HG03565 (cell line): ENCODE measurements around the gene TCFL5.

Source experiments
- ATAC-seq: cut with Tn5 transposase; IDR thresholded peaks from one replicate; pipeline ENCODE4 v1.9.1; 2021; ENCODE audit warnings: mild to moderate bottlenecking, moderate library complexity; ENCODE audit not compliant: unreplicated experiment

Gene TCFL5

DNA sequence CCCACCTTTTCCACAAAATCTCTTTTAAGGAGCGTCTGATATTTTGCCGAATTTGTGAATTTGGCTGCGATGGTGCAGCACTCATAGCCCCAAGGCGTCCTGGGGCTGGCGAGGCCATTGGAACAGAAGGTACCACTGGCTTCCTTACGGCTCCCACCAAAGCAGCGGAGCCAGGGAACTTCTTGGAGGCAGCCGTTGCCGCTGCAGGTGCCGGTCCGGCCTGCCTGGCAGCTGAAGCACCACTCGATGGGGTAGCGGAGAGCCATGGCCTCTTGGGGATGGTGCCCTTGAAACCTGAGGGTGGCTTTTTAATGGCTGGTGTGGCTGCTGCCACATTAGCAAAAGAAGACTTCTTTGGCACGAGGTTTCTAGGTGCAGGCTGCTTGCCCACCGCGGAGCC is 34.9 kb upstream of the TCFL5 start:
- no peak for ATAC-seq

- no peak for ATAC-seq
Observed at GRCh38 chr20:62895539-62895938, 33.9 kb upstream of the TCFL5 start.

DNA sequence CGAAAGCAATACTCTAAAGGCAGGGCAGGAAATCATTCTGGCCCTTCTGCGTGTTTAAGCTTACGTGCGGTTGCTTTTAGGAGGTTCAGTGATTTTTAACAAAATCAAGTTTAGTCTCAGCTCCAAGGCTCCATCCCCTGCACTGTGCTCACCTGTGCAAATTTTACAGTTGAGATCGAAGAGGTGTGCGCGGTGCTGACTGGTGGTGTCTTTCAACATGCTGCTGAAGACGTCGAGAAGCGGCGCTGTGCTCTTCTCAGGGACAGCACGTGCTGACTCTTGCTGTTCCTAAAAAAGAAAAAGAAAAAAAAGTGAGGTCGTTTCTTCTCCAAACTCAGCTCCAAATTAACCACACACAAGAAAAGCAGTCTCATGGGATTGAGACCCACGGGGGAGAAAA is 32.6 kb upstream of the TCFL5 start:
- ATAC-seq: no peak

- ATAC-seq: no peak
Observed at GRCh38 chr20:62893700-62894099, 32.1 kb upstream of the TCFL5 start.

DNA sequence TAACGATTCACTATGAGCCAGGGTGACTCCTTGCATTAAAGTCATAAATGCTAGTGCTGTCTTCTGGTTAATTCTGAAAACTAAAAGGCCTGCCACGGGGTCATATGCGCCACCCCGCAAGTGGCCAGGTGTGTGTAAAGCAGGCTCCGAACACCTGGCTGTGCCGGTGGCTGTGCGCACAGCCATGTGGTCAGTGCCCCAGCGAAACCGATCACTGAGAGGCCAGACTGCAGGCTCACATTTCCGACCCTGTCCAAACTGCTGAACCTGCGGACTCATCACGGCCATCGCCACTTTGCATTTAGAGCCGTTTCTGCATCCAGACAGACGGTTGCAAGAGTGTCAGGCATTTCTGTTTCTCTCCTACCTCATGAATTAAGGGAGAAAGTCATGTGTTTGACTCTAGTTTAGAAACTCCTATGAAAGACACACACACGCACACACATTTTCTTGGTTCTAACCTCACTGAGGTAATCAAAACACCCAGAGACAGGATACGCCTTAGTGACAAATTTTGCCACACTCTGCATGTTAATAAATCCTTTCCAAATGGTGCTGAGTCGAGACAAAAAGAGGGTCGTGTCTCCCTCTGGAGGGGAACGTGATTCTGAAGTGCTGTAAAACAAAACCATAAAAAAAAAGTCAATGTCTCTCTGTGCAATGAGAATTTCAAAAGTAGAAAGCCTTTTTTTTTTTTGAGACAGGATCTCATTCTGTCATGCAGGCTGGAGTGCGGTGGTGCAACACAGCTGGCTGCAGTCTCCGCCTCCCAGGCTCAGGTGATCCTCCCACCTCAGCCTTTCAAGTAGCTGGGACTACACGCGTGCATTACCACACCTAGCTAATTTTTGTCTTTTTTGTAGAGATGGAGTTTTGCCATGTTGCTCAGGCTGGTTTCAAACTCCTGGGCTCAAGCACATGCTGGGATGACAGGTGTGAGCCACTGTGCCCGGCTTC is 31.0 kb upstream of the TCFL5 start:
- no peak for ATAC-seq

DNA sequence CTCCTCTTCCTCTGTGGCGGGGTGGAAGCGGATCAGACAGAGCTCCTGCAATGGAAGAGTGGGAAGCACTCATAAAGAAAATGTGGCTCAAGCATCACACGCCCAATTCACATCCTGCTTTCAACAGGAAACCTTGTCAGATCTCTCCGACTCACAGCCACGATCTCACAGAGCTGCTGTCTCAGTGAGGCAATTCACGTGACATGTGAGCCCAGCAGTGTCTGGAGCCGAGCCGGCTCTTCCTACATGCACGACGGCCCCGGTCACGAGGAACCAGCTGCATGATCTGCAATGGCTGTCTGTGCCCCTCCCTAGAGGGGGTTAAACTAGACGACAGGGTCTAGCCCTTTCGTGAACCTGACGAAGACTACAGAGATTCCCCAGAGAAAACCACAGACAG is 29.5 kb upstream of the TCFL5 start:
- no peak for ATAC-seq

DNA sequence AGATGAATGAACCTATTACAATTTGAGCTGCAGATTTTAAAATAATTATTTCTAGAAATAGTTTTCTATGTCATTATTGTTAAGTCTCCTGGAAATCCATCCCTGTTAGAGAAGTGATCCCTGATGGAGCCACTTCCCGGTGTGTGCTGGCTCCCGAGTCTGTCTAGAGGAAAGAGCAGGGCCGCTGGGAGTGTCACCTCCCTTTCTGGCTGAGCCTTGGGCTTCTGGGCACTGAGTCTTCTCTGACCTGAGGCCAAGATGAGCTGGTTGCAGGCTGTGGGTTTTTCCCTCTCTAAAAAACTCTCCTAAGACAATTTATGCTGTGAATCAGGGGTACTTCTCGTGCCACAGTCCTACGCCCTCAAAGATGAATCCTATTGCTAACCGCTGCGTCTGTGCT is 28.8 kb upstream of the TCFL5 start:
- ATAC-seq: no peak

- ATAC-seq: no peak
Observed at GRCh38 chr20:62889871-62890270, 28.2 kb upstream of the TCFL5 start.

- no peak for ATAC-seq
Observed at GRCh38 chr20:62889411-62889810, 27.8 kb upstream of the TCFL5 start.

GRCh38 chr20:62888910-62889309 is 27.3 kb upstream of the TCFL5 start:
- no peak for ATAC-seq

DNA sequence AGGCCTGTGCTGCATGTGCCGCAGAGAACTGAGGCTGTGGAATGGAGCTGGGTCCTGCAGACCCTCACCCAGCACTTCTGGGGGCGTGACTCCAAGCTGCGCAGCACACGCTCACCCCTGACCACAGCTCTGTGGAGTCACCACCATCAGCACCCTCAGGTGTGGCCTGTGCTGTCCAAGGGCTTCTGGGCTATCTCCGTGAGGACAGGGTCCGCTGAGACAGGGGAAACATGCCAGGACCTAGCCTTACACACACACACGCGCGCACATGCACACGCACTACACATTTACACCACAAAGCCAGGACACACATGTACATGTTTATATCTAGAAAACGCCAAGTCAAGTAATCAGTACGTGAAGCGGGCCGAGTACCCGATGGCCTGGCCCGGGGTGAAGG is 26.8 kb upstream of the TCFL5 start:
- ATAC-seq: no peak

DNA sequence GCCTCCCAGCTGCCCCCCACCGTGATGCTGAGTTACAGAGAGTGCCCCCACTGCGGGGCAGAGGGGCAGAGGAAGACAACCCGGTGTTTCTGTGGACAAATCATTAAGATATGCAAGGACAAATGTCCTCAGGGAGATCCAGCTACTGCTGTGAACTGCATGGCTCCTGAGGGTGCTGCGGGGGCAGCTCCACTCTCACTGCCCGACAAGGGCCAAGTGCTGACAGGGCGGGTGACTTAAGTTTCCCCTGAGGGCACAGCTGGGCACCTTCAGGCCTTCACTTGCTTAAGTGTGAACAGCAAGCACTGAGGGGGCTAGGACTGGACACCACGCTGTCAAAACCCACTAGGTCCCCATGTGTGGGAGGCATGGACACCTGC is 26.2 kb upstream of the TCFL5 start:
- ATAC-seq: no peak

DNA sequence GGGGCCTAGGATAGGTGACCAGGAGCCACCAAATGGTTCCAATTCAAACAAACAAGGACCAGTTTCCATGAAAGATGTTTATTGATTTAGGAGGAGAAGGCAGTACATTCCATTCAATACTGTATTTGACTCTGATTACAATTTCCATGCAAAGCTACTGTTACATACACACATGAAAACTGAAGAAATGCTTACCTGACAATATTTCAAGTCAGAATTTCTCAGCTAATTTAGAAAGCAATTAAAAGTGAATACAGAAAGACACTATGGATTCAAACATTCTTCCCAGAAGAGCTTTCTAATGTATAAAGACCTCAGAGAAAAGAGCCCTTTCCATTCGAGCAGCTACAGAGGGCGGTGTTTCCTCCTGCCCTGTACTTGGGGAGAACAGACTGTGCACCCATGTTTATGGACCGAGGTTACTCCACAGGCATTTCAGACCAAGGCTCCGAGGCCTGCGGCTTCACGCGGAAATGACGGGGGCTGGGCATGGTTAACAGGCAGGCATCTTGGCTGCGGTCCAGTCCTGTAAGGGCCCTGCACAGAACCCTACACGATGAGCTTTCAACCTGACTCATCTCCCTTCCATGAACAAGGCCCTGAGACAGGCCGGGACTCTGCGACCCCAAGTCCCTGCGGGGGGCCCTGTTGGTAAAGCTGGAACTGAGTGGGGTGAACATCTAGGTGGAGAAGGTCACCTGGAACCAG is 25.7 kb upstream of the TCFL5 start:
- no peak for ATAC-seq

- ATAC-seq: no peak
Observed at GRCh38 chr20:62886709-62887058, 25.1 kb upstream of the TCFL5 start.

DNA sequence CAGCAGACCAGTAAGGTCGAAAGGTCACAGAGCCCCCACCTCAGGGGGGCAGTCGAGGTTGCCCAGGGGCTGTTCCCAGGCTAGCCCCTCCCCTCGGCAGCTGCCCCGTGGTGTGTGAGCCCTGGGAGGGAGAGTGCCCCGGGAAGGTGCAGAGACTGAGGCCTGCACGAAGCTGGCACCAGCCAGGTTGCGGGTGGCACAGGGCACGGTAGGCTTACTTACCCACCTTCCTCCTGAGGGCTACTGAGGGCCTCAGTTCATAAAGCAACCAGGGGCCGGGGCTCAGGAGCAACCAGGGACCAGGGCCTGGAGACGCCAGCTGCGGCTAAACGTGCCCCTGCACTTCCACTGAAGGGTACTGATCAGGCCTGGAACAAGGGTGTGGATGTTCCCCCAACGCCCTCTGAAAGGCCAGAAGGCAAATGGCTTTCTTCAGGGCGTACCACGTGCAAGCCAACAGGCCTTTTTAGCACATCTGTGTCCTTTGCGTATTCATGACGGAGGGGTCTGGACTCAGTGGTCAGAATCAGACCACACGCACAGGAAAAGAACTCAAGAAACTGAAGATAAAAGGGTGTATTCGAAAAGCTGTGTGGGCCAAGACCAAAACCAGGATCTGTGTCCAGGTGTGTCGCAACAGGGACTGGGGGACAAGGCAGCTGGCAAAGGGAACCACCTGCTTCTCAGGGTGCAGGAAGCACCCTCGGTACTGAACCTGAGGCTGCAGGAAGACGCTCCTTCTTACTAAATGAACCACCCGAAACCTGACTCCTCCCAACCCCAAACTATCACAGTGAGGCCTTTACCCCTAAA is 24.5 kb upstream of the TCFL5 start:
- no peak for ATAC-seq

DNA sequence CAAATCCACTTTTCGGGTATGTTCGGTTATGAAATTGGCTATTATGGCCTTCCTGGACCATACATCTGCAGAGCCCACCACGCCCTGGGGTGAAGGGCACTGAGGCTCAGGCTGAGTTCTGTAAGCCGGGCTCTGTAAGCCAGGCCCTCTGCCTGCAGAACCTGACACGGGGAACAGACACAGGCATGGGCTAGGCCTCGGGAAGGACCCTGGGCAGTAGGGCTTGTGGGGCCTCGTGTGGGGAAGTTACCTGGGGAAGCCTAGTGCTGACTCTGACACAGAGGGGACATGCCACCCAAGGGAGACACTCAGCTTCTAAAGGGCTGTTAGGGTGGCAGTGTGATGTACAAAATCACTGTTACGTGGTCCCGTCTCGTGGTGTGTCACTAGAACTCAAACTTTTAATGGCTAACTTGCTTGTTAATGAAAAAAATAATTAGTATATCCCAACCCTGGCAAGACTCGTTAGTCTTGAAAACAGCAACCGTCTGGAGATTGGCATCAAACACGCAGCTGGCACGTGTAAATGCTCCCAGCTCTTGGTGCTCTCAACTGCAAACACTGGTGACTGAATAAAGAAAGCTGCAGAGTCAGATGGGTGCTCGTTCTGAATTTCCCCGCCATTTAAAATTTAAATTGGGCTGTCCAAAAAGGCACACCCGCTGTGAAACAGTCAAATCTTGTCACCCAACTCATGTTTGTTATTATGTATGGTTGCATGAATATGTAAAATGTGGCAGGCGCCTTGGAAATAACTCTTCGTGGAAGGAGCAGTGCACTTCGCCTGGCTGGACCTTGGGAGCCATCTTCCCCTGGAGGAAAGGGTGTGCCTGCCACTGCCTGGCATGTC is 23.6 kb upstream of the TCFL5 start:
- no peak for ATAC-seq

DNA sequence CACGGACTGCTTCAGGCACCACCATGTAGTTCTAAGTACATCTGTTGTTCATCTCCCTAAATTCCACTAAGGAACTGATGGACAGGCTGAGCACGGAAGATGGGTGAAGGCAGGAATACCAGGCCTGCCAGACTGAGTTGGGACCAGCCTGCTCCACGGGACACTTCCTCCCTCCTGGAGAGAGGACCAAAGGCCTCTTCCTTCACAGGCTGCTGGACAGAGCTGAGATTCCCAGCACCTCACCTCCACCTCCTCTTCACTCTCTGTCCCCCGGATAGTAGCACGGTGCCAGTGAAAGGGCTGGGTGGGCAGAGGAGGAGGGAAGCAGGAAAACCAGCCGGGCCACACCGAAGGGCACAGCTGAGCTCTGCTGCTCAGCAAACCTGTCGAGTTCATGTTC is 22.9 kb upstream of the TCFL5 start:
- ATAC-seq: no peak

DNA sequence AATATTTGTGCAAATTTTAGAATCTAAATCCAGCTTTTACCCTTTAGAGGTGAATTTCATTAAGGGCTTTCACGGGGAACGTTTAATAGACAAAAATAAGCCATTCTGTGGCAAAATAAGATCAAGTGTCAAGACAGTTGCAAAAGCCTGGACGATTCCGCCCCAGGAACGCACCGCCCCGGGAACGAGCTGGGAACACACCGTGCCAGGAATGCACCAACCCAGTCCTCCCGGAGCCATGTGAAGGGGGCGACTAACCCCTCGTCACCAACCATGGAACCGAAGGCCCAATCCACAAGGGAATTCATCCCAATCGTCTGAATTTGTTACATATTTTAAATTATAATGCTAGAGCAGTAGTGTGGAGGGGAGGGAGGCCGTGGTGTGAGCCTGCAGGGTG is 20.8 kb upstream of the TCFL5 start:
- ATAC-seq: no peak

DNA sequence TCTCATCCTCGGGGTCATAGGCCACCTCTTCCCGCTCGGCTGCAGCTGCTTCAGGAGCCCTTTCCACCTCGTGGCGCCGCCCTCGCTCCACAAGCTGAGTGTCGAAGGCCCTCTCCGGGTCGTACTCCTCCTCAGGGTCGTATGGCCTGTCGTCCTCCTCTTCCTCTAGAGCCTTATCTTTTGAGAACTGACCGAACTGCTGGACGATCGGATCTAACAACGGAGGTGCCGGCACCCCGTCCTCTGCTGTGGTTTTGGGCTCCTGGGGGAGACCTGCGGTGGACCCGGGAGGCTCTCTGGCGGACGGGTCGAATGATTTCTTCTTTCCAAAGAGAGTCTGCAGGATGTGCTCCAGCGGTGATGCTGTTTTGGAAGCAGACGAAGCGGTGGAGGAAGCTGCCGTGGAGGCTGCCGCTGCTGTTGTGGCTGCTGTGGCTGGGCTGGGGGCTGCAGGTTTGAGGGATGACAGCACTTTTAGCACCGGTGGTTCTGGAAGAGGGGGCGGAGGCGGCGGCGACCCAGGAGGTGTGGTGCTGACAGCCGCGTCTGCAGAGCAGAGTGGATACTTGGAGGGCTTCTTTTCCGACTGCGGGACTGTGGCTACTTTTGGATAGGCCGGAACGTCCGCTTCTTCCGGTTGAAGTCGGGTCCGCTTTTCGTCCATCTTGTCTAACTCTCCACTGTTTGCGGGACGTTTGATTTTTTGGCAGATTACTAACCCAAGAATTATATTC is 20.2 kb upstream of the TCFL5 start:
- no peak for ATAC-seq
